ENCODE measurements around the gene ARRB2. TPM values are rescaled to one million over a fixed set of nuclear protein-coding genes. Genes with fewer than 3 reads are reported as not detected.

Gene ARRB2
- total RNA-seq, 1 donor from 2014 or later, result 202 TPM

- intact Hi-C loops (cut with micrococcal nuclease), result loop anchor here (10.0 kb wide), 1 partner anchor 355 kb away; the partner anchor contains the start of gene UBE2G1
- H3K27me3 Mint-ChIP-seq (ENCODE audit: insufficient read depth), result no peaks in the 10 kb centered on the region
- peaks cover 47% of the 10 kb centered on the region for H3K4me1 Mint-ChIP-seq (ENCODE audit: low read depth)
- H3K36me3 Mint-ChIP-seq (ENCODE audit: low read depth), result peaks cover 50% of the 10 kb centered on the region
- no peak for DNase-seq (ENCODE audit: low spot score)
- H3K4me3 Mint-ChIP-seq, result no peak overlapping the region
- no peaks in the 10 kb centered on the region for H3K9me3 Mint-ChIP-seq
- H3K27ac Mint-ChIP-seq, result peak overlapping the region; percentile 63
Measured at GRCh38 chr17:4719684-4720221, 9.3 kb downstream of the ARRB2 start.

- Mint-ChIP-seq H3K36me3 (ENCODE audit: low read depth) (peaks cover 41% of the 10 kb centered on the region), H3K27ac (peak overlapping the region; percentile 65), H3K9me3 (no peaks in the 10 kb centered on the region), H3K27me3 (ENCODE audit: insufficient read depth) (no peaks in the 10 kb centered on the region), H3K4me1 (ENCODE audit: low read depth) (peaks cover 43% of the 10 kb centered on the region), H3K4me3 (no peak overlapping the region)
- no peak for DNase-seq (ENCODE audit: low spot score)
- intact Hi-C loops (cut with micrococcal nuclease), result no loop called here
Measured at GRCh38 chr17:4720787-4721186, 10.4 kb downstream of the ARRB2 start.

- Mint-ChIP-seq H3K4me3 (no peak overlapping the region), H3K9me3 (no peaks in the 10 kb centered on the region), H3K36me3 (ENCODE audit: low read depth) (peaks cover 38% of the 10 kb centered on the region), H3K27ac (peak overlapping the region; percentile 71), H3K4me1 (ENCODE audit: low read depth) (peaks cover 43% of the 10 kb centered on the region), H3K27me3 (ENCODE audit: insufficient read depth) (no peaks in the 10 kb centered on the region)
- intact Hi-C loops (cut with micrococcal nuclease), result no loop called here
- DNase-seq (ENCODE audit: low spot score), result no peak
Measured at GRCh38 chr17:4721203-4722135, 11.0 kb downstream of the ARRB2 start.

- no peak for DNase-seq (ENCODE audit: low spot score)
- intact Hi-C loops (cut with micrococcal nuclease), result no loop called here
- no peak overlapping the region for H3K27ac Mint-ChIP-seq
- no peaks in the 10 kb centered on the region for H3K9me3 Mint-ChIP-seq
- no peak overlapping the region for H3K4me3 Mint-ChIP-seq
- peaks cover 42% of the 10 kb centered on the region for H3K4me1 Mint-ChIP-seq (ENCODE audit: low read depth)
- H3K27me3 Mint-ChIP-seq (ENCODE audit: insufficient read depth), result no peaks in the 10 kb centered on the region
- peaks cover 29% of the 10 kb centered on the region for H3K36me3 Mint-ChIP-seq (ENCODE audit: low read depth)
Measured at GRCh38 chr17:4722678-4723240, 12.3 kb downstream of the ARRB2 start.

GRCh38 chr17:4724650-4725049, 14.2 kb downstream of the ARRB2 start:
- no peaks in the 10 kb centered on the region for H3K27me3 Mint-ChIP-seq (ENCODE audit: insufficient read depth)
- peaks cover 53% of the 10 kb centered on the region for H3K4me1 Mint-ChIP-seq (ENCODE audit: low read depth)

GRCh38 chr17:4725646-4726310, 15.3 kb downstream of the ARRB2 start:
- Mint-ChIP-seq H3K27me3 (ENCODE audit: insufficient read depth) (no peaks in the 10 kb centered on the region), H3K27ac (peak overlapping the region; percentile 67), H3K36me3 (ENCODE audit: low read depth) (peaks cover 9% of the 10 kb centered on the region), H3K9me3 (no peaks in the 10 kb centered on the region), H3K4me3 (no peak overlapping the region), H3K4me1 (ENCODE audit: low read depth) (peaks cover 54% of the 10 kb centered on the region)
- no peak for DNase-seq (ENCODE audit: low spot score)
- intact Hi-C loops (cut with micrococcal nuclease), result no loop called here

More at GRCh38 chr17:4724650-4725049, 14.2 kb downstream of the ARRB2 start:
- DNase-seq (ENCODE audit: low spot score), result no peak
- peaks cover 14% of the 10 kb centered on the region for H3K36me3 Mint-ChIP-seq (ENCODE audit: low read depth)
- no peaks in the 10 kb centered on the region for H3K9me3 Mint-ChIP-seq
- intact Hi-C loops (cut with micrococcal nuclease), result no loop called here
- no peak overlapping the region for H3K27ac Mint-ChIP-seq
- no peak overlapping the region for H3K4me3 Mint-ChIP-seq

GRCh38 chr17:4728124-4728523, 17.7 kb downstream of the ARRB2 start:
- intact Hi-C loops (cut with micrococcal nuclease), result no loop called here
- H3K27ac Mint-ChIP-seq, result peak overlapping the region; percentile 89
- H3K27me3 Mint-ChIP-seq (ENCODE audit: insufficient read depth), result no peaks in the 10 kb centered on the region
- peaks cover 58% of the 10 kb centered on the region for H3K4me1 Mint-ChIP-seq (ENCODE audit: low read depth)
- no peaks in the 10 kb centered on the region for H3K36me3 Mint-ChIP-seq (ENCODE audit: low read depth)
- peak overlapping the region; percentile 43 for H3K4me3 Mint-ChIP-seq
- peak; percentile 32 for DNase-seq (ENCODE audit: low spot score)
- no peaks in the 10 kb centered on the region for H3K9me3 Mint-ChIP-seq

- Mint-ChIP-seq H3K27ac (peak overlapping the region; percentile 65), H3K4me1 (ENCODE audit: low read depth) (peaks cover 57% of the 10 kb centered on the region), H3K27me3 (ENCODE audit: insufficient read depth) (peaks cover 2% of the 10 kb centered on the region), H3K9me3 (no peaks in the 10 kb centered on the region), H3K36me3 (ENCODE audit: low read depth) (peaks cover 11% of the 10 kb centered on the region), H3K4me3 (peak overlapping the region; percentile 38)
- DNase-seq (ENCODE audit: low spot score), result no peak
- intact Hi-C loops (cut with micrococcal nuclease), result loop anchor here (5.0 kb wide), 1 partner anchor 591 kb away; the partner anchor contains the start of genes CYB5D2 and ZZEF1
Measured at GRCh38 chr17:4733073-4733531, 22.7 kb downstream of the ARRB2 start.

GRCh38 chr17:4734857-4735475, 24.5 kb downstream of the ARRB2 start:
- Mint-ChIP-seq H3K4me1 (ENCODE audit: low read depth) (peaks cover 52% of the 10 kb centered on the region), H3K27ac (no peak overlapping the region), H3K4me3 (no peak overlapping the region), H3K27me3 (ENCODE audit: insufficient read depth) (peaks cover 10% of the 10 kb centered on the region), H3K9me3 (no peaks in the 10 kb centered on the region), H3K36me3 (ENCODE audit: low read depth) (peaks cover 12% of the 10 kb centered on the region)
- DNase-seq (ENCODE audit: low spot score), result no peak
- intact Hi-C loops (cut with micrococcal nuclease), result loop anchor here (5.0 kb wide), 2 partner anchors 33 to 593 kb away; partner anchors contain the start of genes CYB5D2, PELP1 and ZZEF1

GRCh38 chr17:4735876-4736651, 25.6 kb downstream of the ARRB2 start:
- Mint-ChIP-seq H3K27me3 (ENCODE audit: insufficient read depth) (peaks cover 18% of the 10 kb centered on the region), H3K4me3 (no peak overlapping the region), H3K4me1 (ENCODE audit: low read depth) (peaks cover 44% of the 10 kb centered on the region), H3K36me3 (ENCODE audit: low read depth) (peaks cover 12% of the 10 kb centered on the region), H3K27ac (no peak overlapping the region), H3K9me3 (no peaks in the 10 kb centered on the region)
- intact Hi-C loops (cut with micrococcal nuclease), result loop anchor here (5.0 kb wide), 1 partner anchor 34 kb away; the partner anchor contains the start of gene PELP1
- no peak for DNase-seq (ENCODE audit: low spot score)

GRCh38 chr17:4738136-4739121, 28.0 kb downstream of the ARRB2 start:
- DNase-seq (ENCODE audit: low spot score), result no peak
- no peaks in the 10 kb centered on the region for H3K9me3 Mint-ChIP-seq
- intact Hi-C loops (cut with micrococcal nuclease), result loop anchor here (1.0 to 5.0 kb wide), 2 partner anchors 7 to 36 kb away; partner anchors contain the start of genes MED11 and PELP1
- H3K27ac Mint-ChIP-seq, result peak overlapping the region; percentile 61
- peaks cover 25% of the 10 kb centered on the region for H3K27me3 Mint-ChIP-seq (ENCODE audit: insufficient read depth)
- H3K4me3 Mint-ChIP-seq, result peak overlapping the region; percentile 81
- H3K4me1 Mint-ChIP-seq (ENCODE audit: low read depth), result peaks cover 28% of the 10 kb centered on the region
- H3K36me3 Mint-ChIP-seq (ENCODE audit: low read depth), result peaks cover 11% of the 10 kb centered on the region
